ENCODE data around the gene PROX1. TPM values are rescaled to one million over a fixed set of nuclear protein-coding genes. Genes with fewer than 3 reads are reported as not detected.

PROX1 gene
- total RNA-seq, 2 experiments from 2014 or later = 0.02 to 0.17 TPM

- CTCF ChIA-PET = no interaction called here
- POLR2A ChIA-PET = no interaction called here
- H3K36me3 Mint-ChIP-seq = no peaks in the 10 kb centered on the region
These were observed 56.9 kb downstream of the PROX1 start for GRCh38 chr1:214044438-214045214.

GRCh38 chr1:214050513-214051401 is 63.0 kb downstream of the PROX1 start:
- CTCF ChIA-PET = no interaction called here
- Mint-ChIP-seq H3K4me3 (no peak overlapping the region), H3K36me3 (no peaks in the 10 kb centered on the region), H3K27ac (no peak overlapping the region), H3K4me1 (ENCODE audit: low read depth) (no peaks in the 10 kb centered on the region), H3K9me3 (peaks cover 17% of the 10 kb centered on the region), H3K27me3 (no peaks in the 10 kb centered on the region)
- POLR2A ChIA-PET = no interaction called here
- intact Hi-C loops (cut with micrococcal nuclease) = no loop called here
- no peak for DNase-seq

More at GRCh38 chr1:214044438-214045214, 56.9 kb downstream of the PROX1 start:
- H3K27ac Mint-ChIP-seq = no peak overlapping the region
- peaks cover 17% of the 10 kb centered on the region for H3K9me3 Mint-ChIP-seq
- intact Hi-C loops (cut with micrococcal nuclease) = no loop called here
- H3K4me1 Mint-ChIP-seq (ENCODE audit: low read depth) = no peaks in the 10 kb centered on the region
- H3K4me3 Mint-ChIP-seq = no peak overlapping the region
- peaks cover 5% of the 10 kb centered on the region for H3K27me3 Mint-ChIP-seq
- no peak for DNase-seq

- H3K4me3 Mint-ChIP-seq = no peak overlapping the region
- H3K9me3 Mint-ChIP-seq = peaks cover 17% of the 10 kb centered on the region
- no peak for DNase-seq
- ChIA-PET POLR2A (no interaction called here), CTCF (no interaction called here)
- H3K4me1 Mint-ChIP-seq (ENCODE audit: low read depth) = no peaks in the 10 kb centered on the region
- no peak overlapping the region for H3K27ac Mint-ChIP-seq
- intact Hi-C loops (cut with micrococcal nuclease) = no loop called here
- H3K27me3 Mint-ChIP-seq = no peaks in the 10 kb centered on the region
- H3K36me3 Mint-ChIP-seq = no peaks in the 10 kb centered on the region
These were observed 64.0 kb downstream of the PROX1 start for GRCh38 chr1:214051786-214052185.

GRCh38 chr1:214058076-214058475 is 70.3 kb downstream of the PROX1 start:
- Mint-ChIP-seq H3K27me3 (no peaks in the 10 kb centered on the region), H3K36me3 (no peaks in the 10 kb centered on the region), H3K4me3 (no peak overlapping the region), H3K9me3 (no peaks in the 10 kb centered on the region), H3K27ac (no peak overlapping the region), H3K4me1 (ENCODE audit: low read depth) (no peaks in the 10 kb centered on the region)
- ChIA-PET CTCF (no interaction called here), POLR2A (no interaction called here)
- no peak for DNase-seq
- intact Hi-C loops (cut with micrococcal nuclease) = no loop called here

- POLR2A ChIA-PET = no interaction called here
- no peak overlapping the region for H3K27ac Mint-ChIP-seq
- H3K4me3 Mint-ChIP-seq = no peak overlapping the region
- no peaks in the 10 kb centered on the region for H3K27me3 Mint-ChIP-seq
- no peaks in the 10 kb centered on the region for H3K9me3 Mint-ChIP-seq
- no peak for DNase-seq
- intact Hi-C loops (cut with micrococcal nuclease) = no loop called here
- CTCF ChIA-PET = no interaction called here
- H3K4me1 Mint-ChIP-seq (ENCODE audit: low read depth) = no peaks in the 10 kb centered on the region
- H3K36me3 Mint-ChIP-seq = no peaks in the 10 kb centered on the region
These were observed 78.4 kb downstream of the PROX1 start for GRCh38 chr1:214066190-214066589.

- CTCF ChIA-PET = no interaction called here
- H3K4me1 Mint-ChIP-seq (ENCODE audit: low read depth) = no peaks in the 10 kb centered on the region
- no peaks in the 10 kb centered on the region for H3K27me3 Mint-ChIP-seq
- no peaks in the 10 kb centered on the region for H3K9me3 Mint-ChIP-seq
- no peaks in the 10 kb centered on the region for H3K36me3 Mint-ChIP-seq
- DNase-seq = no peak
- intact Hi-C loops (cut with micrococcal nuclease) = no loop called here
- H3K27ac Mint-ChIP-seq = no peak overlapping the region
- no peak overlapping the region for H3K4me3 Mint-ChIP-seq
- POLR2A ChIA-PET = no interaction called here
These were observed 79.2 kb downstream of the PROX1 start for GRCh38 chr1:214066936-214067335.

GRCh38 chr1:214067397-214067796 is 79.6 kb downstream of the PROX1 start:
- ChIA-PET POLR2A (no interaction called here), CTCF (no interaction called here)
- no peak for DNase-seq
- no peak overlapping the region for H3K27ac Mint-ChIP-seq
- H3K4me3 Mint-ChIP-seq = no peak overlapping the region
- no peaks in the 10 kb centered on the region for H3K9me3 Mint-ChIP-seq
- H3K36me3 Mint-ChIP-seq = no peaks in the 10 kb centered on the region
- H3K4me1 Mint-ChIP-seq (ENCODE audit: low read depth) = no peaks in the 10 kb centered on the region
- H3K27me3 Mint-ChIP-seq = no peaks in the 10 kb centered on the region
- intact Hi-C loops (cut with micrococcal nuclease) = no loop called here

- ChIA-PET POLR2A (no interaction called here), CTCF (no interaction called here)
- Mint-ChIP-seq H3K4me3 (no peak overlapping the region), H3K27me3 (no peaks in the 10 kb centered on the region), H3K27ac (no peak overlapping the region), H3K4me1 (ENCODE audit: low read depth) (no peaks in the 10 kb centered on the region), H3K36me3 (no peaks in the 10 kb centered on the region), H3K9me3 (no peaks in the 10 kb centered on the region)
- DNase-seq = no peak
- intact Hi-C loops (cut with micrococcal nuclease) = no loop called here
These were observed 80.3 kb downstream of the PROX1 start for GRCh38 chr1:214067853-214068703.

GRCh38 chr1:214068979-214069378 is 81.2 kb downstream of the PROX1 start:
- no peak for DNase-seq
- POLR2A ChIA-PET = no interaction called here
- H3K4me1 Mint-ChIP-seq (ENCODE audit: low read depth) = no peaks in the 10 kb centered on the region
- CTCF ChIA-PET = no interaction called here
- no peak overlapping the region for H3K27ac Mint-ChIP-seq
- H3K9me3 Mint-ChIP-seq = no peaks in the 10 kb centered on the region
- intact Hi-C loops (cut with micrococcal nuclease) = no loop called here
- H3K4me3 Mint-ChIP-seq = no peak overlapping the region
- H3K36me3 Mint-ChIP-seq = no peaks in the 10 kb centered on the region
- H3K27me3 Mint-ChIP-seq = no peaks in the 10 kb centered on the region

GRCh38 chr1:214071469-214071868 is 83.7 kb downstream of the PROX1 start:
- intact Hi-C loops (cut with micrococcal nuclease) = no loop called here
- ChIA-PET POLR2A (no interaction called here), CTCF (no interaction called here)
- no peaks in the 10 kb centered on the region for H3K4me1 Mint-ChIP-seq (ENCODE audit: low read depth)
- H3K27ac Mint-ChIP-seq = no peak overlapping the region
- H3K9me3 Mint-ChIP-seq = no peaks in the 10 kb centered on the region
- DNase-seq = no peak
- H3K4me3 Mint-ChIP-seq = no peak overlapping the region
- no peaks in the 10 kb centered on the region for H3K27me3 Mint-ChIP-seq
- no peaks in the 10 kb centered on the region for H3K36me3 Mint-ChIP-seq

GRCh38 chr1:214072426-214073157 is 84.8 kb downstream of the PROX1 start:
- no peak for DNase-seq
- ChIA-PET CTCF (no interaction called here), POLR2A (no interaction called here)
- Mint-ChIP-seq H3K27ac (no peak overlapping the region), H3K36me3 (no peaks in the 10 kb centered on the region), H3K27me3 (no peaks in the 10 kb centered on the region), H3K4me3 (no peak overlapping the region), H3K9me3 (no peaks in the 10 kb centered on the region), H3K4me1 (ENCODE audit: low read depth) (no peaks in the 10 kb centered on the region)
- intact Hi-C loops (cut with micrococcal nuclease) = no loop called here

- H3K27ac Mint-ChIP-seq = no peak overlapping the region
These were observed 86.7 kb downstream of the PROX1 start for GRCh38 chr1:214074477-214074876.

More at GRCh38 chr1:214074477-214074876, 86.7 kb downstream of the PROX1 start:
- intact Hi-C loops (cut with micrococcal nuclease) = no loop called here
- Mint-ChIP-seq H3K9me3 (no peaks in the 10 kb centered on the region), H3K27me3 (no peaks in the 10 kb centered on the region), H3K4me3 (no peak overlapping the region), H3K36me3 (no peaks in the 10 kb centered on the region), H3K4me1 (ENCODE audit: low read depth) (no peaks in the 10 kb centered on the region)
- ChIA-PET CTCF (no interaction called here), POLR2A (no interaction called here)
- no peak for DNase-seq
